K562 (cell line): ENCODE results near the gene FGF14. TPM values are rescaled to one million over a fixed set of nuclear protein-coding genes. Genes with fewer than 3 reads are reported as not detected.

Experiments
- ATAC-seq: fragments of 200-7000 bp; cut with Tn5 transposase; 3 replicates; pipeline ENCODE4 v1.9.1; 2020; ENCODE audit warnings: moderate library complexity
- BruUV-seq: library from RNA; stranded (reverse); fragments of 400-500 nt; replicated peaks from 2 replicates; lab custom pipeline; 2021; lab: Mats Ljungman, UMichigan
- CTCF ChIA-PET: fragments of 300-600 bp; formaldehyde crosslinking; extraction: SDS; loops from one replicate; lab custom pipeline; 2021; ENCODE audit warnings: low intra/inter-chr PET ratio; lab: Yijun Ruan, JAX
- POLR2A ChIA-PET: fragments of 300-600, 350-650 bp; sonication (Branson Sonifier 250); formaldehyde crosslinking; extraction: SDS; loops from one replicate; lab custom pipeline; 2021; ENCODE audit warnings: antibody characterized with exemption, inconsistent platforms; lab: Yijun Ruan, JAX
- DNase-seq, 4 experiments: peaks; one replicate each; pipeline versions ENCODE4 v3.0.0 to v3.0.0-alpha.2; 2011 to 2018; ENCODE audit warnings: low spot score in 3 of 4, mixed read lengths in 3 of 4; ENCODE audit errors: extremely low read depth in 1 of 4
- FAIRE-seq: peaks from 2 replicates; lab custom pipeline; 2011; peaks lifted over from hg19 to GRCh38; lab: Jason Lieb, UNC
- H2AFZ ChIP-seq: 2 replicates; pipeline ENCODE4 v1.6.0; 2011; ENCODE audit warnings: low read depth, low read length, control low read depth, inconsistent platforms
- H3K27ac ChIP-seq: fragments of 200-600 bp; 3 replicates; pipeline ENCODE4 v1.8.0; 2011; ENCODE audit warnings: low read depth, mild to moderate bottlenecking, control low read depth, inconsistent platforms, low read length, moderate library complexity, mixed read lengths; ENCODE audit errors: extremely low read depth
- H3K27me3 ChIP-seq, 2 experiments: fragments of 300-600 bp in 1 of 2; 2 replicates in 1 of 2; 3 replicates in 1 of 2; pipeline versions ENCODE4 v1.6.0 to v1.8.0; 2011; ENCODE audit warnings: inconsistent platforms in 2 of 2, low read length in 2 of 2, mild to moderate bottlenecking in 1 of 2, mixed read lengths in 1 of 2, moderate library complexity in 1 of 2; ENCODE audit not compliant: control insufficient read depth in 2 of 2, insufficient read depth in 2 of 2
- H3K36me3 ChIP-seq: fragments of 300-600 bp; 3 replicates; pipeline ENCODE4 v1.8.0; 2011; ENCODE audit warnings: mild to moderate bottlenecking, low read length, inconsistent platforms; ENCODE audit not compliant: control insufficient read depth, insufficient read depth
- H3K4me1 ChIP-seq, 2 experiments: fragments of 200-600 bp in 1 of 2; replicated peaks in 1 of 2; 2 replicates in 1 of 2; 3 replicates in 1 of 2; pipeline versions ENCODE4 v1.5.1 to v1.8.0; 2011; ENCODE audit warnings: inconsistent platforms in 2 of 2, low read length in 2 of 2, mild to moderate bottlenecking in 1 of 2, mixed read lengths in 1 of 2, moderate library complexity in 1 of 2; ENCODE audit not compliant: control insufficient read depth in 2 of 2, insufficient read depth in 2 of 2
- H3K4me2 ChIP-seq: 2 replicates; pipeline ENCODE4 v1.6.1; 2011; ENCODE audit warnings: low read length, control low read depth, inconsistent platforms, mixed read lengths; ENCODE audit not compliant: insufficient read depth
- H3K4me3 ChIP-seq: fragments of 200-600 bp; sonication (generic), shearing (Covaris generic); 2 replicates; pipeline ENCODE4 v1.5.1; 2016; ENCODE audit warnings: control low read depth, inconsistent platforms
- H3K79me2 ChIP-seq: fragments of 200-600 bp; 3 replicates; pipeline ENCODE4 v1.8.0; 2011; ENCODE audit warnings: low read length, inconsistent platforms; ENCODE audit not compliant: control insufficient read depth, insufficient read depth
- H3K9ac ChIP-seq, 2 experiments: 2 replicates each; pipeline versions ENCODE4 v1.6.0 to v1.6.1; 2011; ENCODE audit warnings: low read depth in 2 of 2, low read length in 2 of 2, control low read depth in 1 of 2, inconsistent platforms in 1 of 2, mild to moderate bottlenecking in 1 of 2, mixed read lengths in 1 of 2; ENCODE audit not compliant: insufficient read depth in 1 of 2
- H3K9me1 ChIP-seq: one replicate; pipeline ENCODE4 v1.6.0; 2011; ENCODE audit warnings: inconsistent platforms, mild to moderate bottlenecking, low read length, moderate library complexity; ENCODE audit not compliant: control insufficient read depth, insufficient read depth
- H3K9me3 ChIP-seq: replicated peaks from 2 replicates; pipeline ENCODE4 v1.5.1; 2011; ENCODE audit warnings: low read depth, low read length, inconsistent platforms; ENCODE audit not compliant: control insufficient read depth, insufficient read depth
- H4K20me1 ChIP-seq: replicated peaks from 2 replicates; pipeline ENCODE4 v1.6.1; 2011; ENCODE audit warnings: low read length, inconsistent platforms, mixed read lengths; ENCODE audit not compliant: control insufficient read depth, insufficient read depth
- BCLAF1 ChIP-seq, 2 experiments: fragments of 450-650 bp in 1 of 2; IDR thresholded peaks; 2 replicates each; pipeline ENCODE4 v1.6.1; 2011 to 2017; ENCODE audit warnings: low read depth in 2 of 2, antibody characterized with exemption in 1 of 2, borderline replicate concordance in 1 of 2, low read length in 1 of 2, mild to moderate bottlenecking in 1 of 2, mixed read lengths in 1 of 2; ENCODE audit not compliant: control insufficient read depth in 1 of 2
- DNMT1 ChIP-seq: fragments of 450-650 bp; IDR thresholded peaks from 2 replicates; pipeline ENCODE4 v1.6.1; 2016; ENCODE audit warnings: antibody characterized with exemption, mild to moderate bottlenecking
- E2F3 ChIP-seq: fragments of 250-450 bp; sonication (Bioruptor Pico); IDR thresholded peaks from 2 replicates; pipeline ENCODE4 v1.4.0; 2020; ENCODE audit warnings: mild to moderate bottlenecking
- EHMT2 ChIP-seq: fragments of 450-650 bp; IDR thresholded peaks from 2 replicates; pipeline ENCODE4 v1.6.1; 2018; ENCODE audit warnings: antibody characterized with exemption
- EWSR1 ChIP-seq: fragments of 450-650 bp; IDR thresholded peaks from 2 replicates; pipeline ENCODE4 v1.6.1; 2018; ENCODE audit warnings: borderline replicate concordance, mild to moderate bottlenecking, low read depth, moderate library complexity; ENCODE audit not compliant: partially characterized antibody
- HDAC6 ChIP-seq: IDR thresholded peaks from 2 replicates; pipeline ENCODE4 v1.6.1; 2012; ENCODE audit warnings: low read depth, mild to moderate bottlenecking, control low read depth, inconsistent platforms, low read length, moderate library complexity
- HLTF ChIP-seq: fragments of 450-650 bp; IDR thresholded peaks from 2 replicates; pipeline ENCODE4 v1.6.1; 2016
- KAT2B ChIP-seq: IDR thresholded peaks from one replicate; pipeline ENCODE4 v1.6.1; 2012; ENCODE audit warnings: low read depth, mild to moderate bottlenecking, control low read depth, inconsistent platforms, low read length, moderate library complexity
- SLC30A9 ChIP-seq: fragments of 250-450 bp; sonication (Bioruptor Pico); IDR thresholded peaks from 2 replicates; pipeline ENCODE4 v1.8.0; 2022; ENCODE audit warnings: mild to moderate bottlenecking, moderate library complexity
- SMARCA4 ChIP-seq: fragments of 450-650 bp; IDR thresholded peaks from 2 replicates; pipeline ENCODE4 v1.6.1; 2016
- ZNF174 ChIP-seq: fragments of 250-450 bp; sonication (Bioruptor Pico); IDR thresholded peaks from 2 replicates; pipeline ENCODE4 v1.4.0; 2020; ENCODE audit warnings: mild to moderate bottlenecking
- ZNF175 ChIP-seq: fragments of 200-800 bp; sonication (Bioruptor generic); IDR thresholded peaks from 2 replicates; pipeline ENCODE4 v1.6.1; 2016; ENCODE audit warnings: low read depth, mild to moderate bottlenecking, missing genetic modification characterization, missing compliant biosample characterization
- ZNF184 ChIP-seq: sonication (generic); formaldehyde crosslinking; IDR thresholded peaks from 2 replicates; pipeline ENCODE4 v1.5.0; 2020; ENCODE audit warnings: missing genetic modification reagents
- ZNF695 ChIP-seq: fragments of 450-650 bp; formaldehyde crosslinking; IDR thresholded peaks from 2 replicates; pipeline ENCODE4 v1.4.0; 2020; ENCODE audit warnings: mild to moderate bottlenecking, moderate library complexity
- WGBS: fragments of 100-300 bp; shearing (Covaris generic); methylation state at CpG from one replicate; pipeline ENCODE4 v1.1.6; 2016; ENCODE audit warnings: low coverage, mixed read lengths; ENCODE audit not compliant: insufficient coverage; ENCODE audit errors: missing lambda C conversion rate; 5-methylcytosine and 5-hydroxymethylcytosine counted together
- in situ Hi-C: fragments of 300-500 bp; cut with MboI; formaldehyde crosslinking; loops from 4 replicates; pipeline ENCODE4 v1.15.0; 2018; ENCODE audit warnings: inconsistent platforms, mixed read lengths
- intact Hi-C: fragments of 100-400 bp; cut with micrococcal nuclease; formaldehyde crosslinking; loops from 2 replicates; pipeline ENCODE4 v1.14.2; 2022
- polyA plus RNA-seq, 8 experiments: library from polyadenylated mRNA; depleted of rRNA in 4 of 8; stranded (reverse) in 5 of 8; unstranded in 3 of 8; fragments of >200 nt; fragmentation: Nextera tagmentation in 2 of 8; fragmentation: Illumina TruSeq in 1 of 8; extraction: Ambion mirVana in 2 of 8; extraction: Trizol in 1 of 8; gene quantifications; 2 replicates each; pipeline versions ENCODE4 v1.2.1 to v1.2.3, GENCODE V29; 2011 to 2014; ENCODE audit warnings: inconsistent platforms in 1 of 8, missing spikeins in 1 of 8
- total RNA-seq, 7 experiments: library from RNA; depleted of rRNA in 6 of 7; stranded (reverse); fragments of >200 nt in 6 of 7; fragmentation: Illumina TruSeq in 2 of 7; extraction: Trizol in 2 of 7; gene quantifications; 2 replicates each; pipeline versions ENCODE4 v1.2.1 to v1.2.3, GENCODE V29; 2011 to 2021; ENCODE audit warnings: low replicate concordance in 1 of 7
- TF ChIP-seq, protein P1 (sequence below): sonication (generic); formaldehyde crosslinking; IDR thresholded peaks from 2 replicates; pipeline ENCODE4 v1.8.0; 2022; ENCODE audit warnings: missing genetic modification reagents, mild to moderate bottlenecking, borderline replicate concordance
- TF ChIP-seq, protein P2 (sequence below): fragments of 450-650 bp; IDR thresholded peaks from 2 replicates; pipeline ENCODE4 v1.6.1; 2018; ENCODE audit not compliant: partially characterized antibody

FGF14 gene
- total and polyA plus RNA-seq, 9 of the 15 experiments (the other 6 are each of a cell fraction or from before 2014, with no cell fraction given): not detected

DNA sequence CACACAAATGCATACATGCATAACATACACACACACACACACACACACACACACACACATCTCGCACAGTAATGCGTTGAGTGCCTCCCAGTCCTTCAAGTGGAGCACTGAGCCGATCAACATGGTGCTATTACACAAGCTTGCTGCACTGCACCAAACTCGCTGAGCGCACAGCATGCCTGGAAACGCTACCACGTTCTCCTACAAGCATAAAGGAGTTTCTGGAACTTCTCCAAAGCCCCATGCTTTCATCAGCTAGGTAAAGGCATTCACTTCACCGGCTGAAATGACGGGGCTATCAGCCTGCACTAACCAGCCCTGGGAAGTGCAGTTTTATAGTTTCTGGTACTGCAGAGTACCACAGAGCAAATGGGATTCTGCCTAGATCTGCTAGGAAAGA, 92.7 kb downstream of the FGF14 start (continued):
- TF ChIP-seq, protein P1, sequence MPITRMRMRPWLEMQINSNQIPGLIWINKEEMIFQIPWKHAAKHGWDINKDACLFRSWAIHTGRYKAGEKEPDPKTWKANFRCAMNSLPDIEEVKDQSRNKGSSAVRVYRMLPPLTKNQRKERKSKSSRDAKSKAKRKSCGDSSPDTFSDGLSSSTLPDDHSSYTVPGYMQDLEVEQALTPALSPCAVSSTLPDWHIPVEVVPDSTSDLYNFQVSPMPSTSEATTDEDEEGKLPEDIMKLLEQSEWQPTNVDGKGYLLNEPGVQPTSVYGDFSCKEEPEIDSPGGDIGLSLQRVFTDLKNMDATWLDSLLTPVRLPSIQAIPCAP (CRISPR knock-in tag): no peak
- TF ChIP-seq, protein P2, sequence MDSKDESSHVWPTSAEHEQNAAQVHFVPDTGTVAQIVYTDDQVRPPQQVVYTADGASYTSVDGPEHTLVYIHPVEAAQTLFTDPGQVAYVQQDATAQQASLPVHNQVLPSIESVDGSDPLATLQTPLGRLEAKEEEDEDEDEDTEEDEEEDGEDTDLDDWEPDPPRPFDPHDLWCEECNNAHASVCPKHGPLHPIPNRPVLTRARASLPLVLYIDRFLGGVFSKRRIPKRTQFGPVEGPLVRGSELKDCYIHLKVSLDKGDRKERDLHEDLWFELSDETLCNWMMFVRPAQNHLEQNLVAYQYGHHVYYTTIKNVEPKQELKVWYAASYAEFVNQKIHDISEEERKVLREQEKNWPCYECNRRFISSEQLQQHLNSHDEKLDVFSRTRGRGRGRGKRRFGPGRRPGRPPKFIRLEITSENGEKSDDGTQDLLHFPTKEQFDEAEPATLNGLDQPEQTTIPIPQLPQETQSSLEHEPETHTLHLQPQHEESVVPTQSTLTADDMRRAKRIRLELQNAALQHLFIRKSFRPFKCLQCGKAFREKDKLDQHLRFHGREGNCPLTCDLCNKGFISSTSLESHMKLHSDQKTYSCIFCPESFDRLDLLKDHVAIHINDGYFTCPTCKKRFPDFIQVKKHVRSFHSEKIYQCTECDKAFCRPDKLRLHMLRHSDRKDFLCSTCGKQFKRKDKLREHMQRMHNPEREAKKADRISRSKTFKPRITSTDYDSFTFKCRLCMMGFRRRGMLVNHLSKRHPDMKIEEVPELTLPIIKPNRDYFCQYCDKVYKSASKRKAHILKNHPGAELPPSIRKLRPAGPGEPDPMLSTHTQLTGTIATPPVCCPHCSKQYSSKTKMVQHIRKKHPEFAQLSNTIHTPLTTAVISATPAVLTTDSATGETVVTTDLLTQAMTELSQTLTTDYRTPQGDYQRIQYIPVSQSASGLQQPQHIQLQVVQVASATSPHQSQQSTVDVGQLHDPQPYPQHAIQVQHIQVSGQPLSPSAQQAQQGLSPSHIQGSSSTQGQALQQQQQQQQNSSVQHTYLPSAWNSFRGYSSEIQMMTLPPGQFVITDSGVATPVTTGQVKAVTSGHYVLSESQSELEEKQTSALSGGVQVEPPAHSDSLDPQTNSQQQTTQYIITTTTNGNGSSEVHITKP: no peak
- no peak for TF ChIP-seq ZNF695 (CRISPR knock-in tag)
- TF ChIP-seq EHMT2: no peak

- CTCF ChIA-PET: no interaction called here
- in situ Hi-C loops: no loop called here
- no peak for TF ChIP-seq EWSR1
- no peak for TF ChIP-seq KAT2B
- no peak for TF ChIP-seq HLTF
- TF ChIP-seq DNMT1: no peak
- no peak for TF ChIP-seq SLC30A9 (CRISPR knock-in tag)
- no peak for TF ChIP-seq ZNF184 (CRISPR knock-in tag)
- no peak for TF ChIP-seq E2F3 (CRISPR knock-in tag)
- TF ChIP-seq ZNF175: no peak
- TF ChIP-seq HDAC6: no peak
- TF ChIP-seq SMARCA4: no peak
- no peak for TF ChIP-seq ZNF174 (CRISPR knock-in tag)
- TF ChIP-seq BCLAF1 (IDR thresholded peaks at IDR 0.05; ENCODE audit: borderline replicate concordance in 1 of 2, control insufficient read depth in 1 of 2, low read depth in 2 of 2, low read length in 1 of 2): no peak
These were observed 99.3 kb downstream of the FGF14 start for GRCh38 chr13:102302534-102302933.

More at GRCh38 chr13:102302534-102302933, 99.3 kb downstream of the FGF14 start:
- intact Hi-C loops: no loop called here
- H3K36me3 ChIP-seq: no peaks in the 10 kb centered on the region
- ATAC-seq (no peak), DNase-seq (no peak), FAIRE-seq (no peak)
- H3K9ac ChIP-seq: no peak overlapping the region
- no peak overlapping the region for H3K4me3 ChIP-seq
- H2AFZ ChIP-seq: no peak overlapping the region
- H3K27me3 ChIP-seq: no peaks in the 10 kb centered on the region
- no peaks in the 10 kb centered on the region for H3K79me2 ChIP-seq
- WGBS: 0% methylated on average over 1 of the region's 1 CpG
- H3K4me2 ChIP-seq: no peak overlapping the region
- POLR2A ChIA-PET: no interaction called here
- H3K27ac ChIP-seq: no peak overlapping the region
- no peaks in the 10 kb centered on the region for H3K9me1 ChIP-seq
- no peaks in the 10 kb centered on the region for H3K9me3 ChIP-seq
- no peaks in the 10 kb centered on the region for H3K4me1 ChIP-seq
- no peaks in the 10 kb centered on the region for H4K20me1 ChIP-seq
- no TSS peak for BruUV-seq
